Neural cell (in vitro differentiated cells): ENCODE measurements around the gene UBE3D. TPM values are rescaled to one million over a fixed set of nuclear protein-coding genes. Genes with fewer than 3 reads are reported as not detected.

Source experiments
- H2AFZ ChIP-seq: fragments of 200-600, 300-800 bp; sonication (generic), shearing (Covaris generic); 2 replicates; pipeline ENCODE4 v1.6.0; 2014; ENCODE audit warnings: low read depth, mild to moderate bottlenecking, antibody characterized with exemption, low read length, moderate library complexity
- H3F3A ChIP-seq: fragments of 200-600 bp; shearing (Covaris generic); 2 replicates; pipeline ENCODE4 v1.6.1; 2016; ENCODE audit warnings: mild to moderate bottlenecking, moderate library complexity, mixed read lengths, antibody characterized with exemption, low read length; ENCODE audit not compliant: insufficient read depth, poor library complexity, severe bottlenecking
- H3K27ac ChIP-seq: fragments of 200-600, 300-800 bp; sonication (generic), shearing (Covaris generic); 2 replicates; pipeline ENCODE4 v1.5.1; 2014; ENCODE audit warnings: mild to moderate bottlenecking, low read length, moderate library complexity
- H3K27me3 ChIP-seq: fragments of 300-800, 200-600 bp; sonication (generic), shearing (Covaris generic); 2 replicates; pipeline ENCODE4 v1.6.0; 2014; ENCODE audit warnings: mild to moderate bottlenecking, low read depth, low read length, moderate library complexity; ENCODE audit not compliant: insufficient read depth
- H3K36me3 ChIP-seq: fragments of 300-800, 200-600 bp; sonication (generic), shearing (Covaris generic); 2 replicates; pipeline ENCODE4 v1.5.1; 2014; ENCODE audit warnings: mild to moderate bottlenecking, antibody characterized with exemption, low read length, moderate library complexity; ENCODE audit not compliant: insufficient read depth
- H3K4me2 ChIP-seq: fragments of 300-800, 200-600 bp; sonication (generic), shearing (Covaris generic); 2 replicates; pipeline ENCODE4 v1.6.0; 2014; ENCODE audit warnings: mild to moderate bottlenecking, low read length
- H3K4me3 ChIP-seq: fragments of 300-800, 200-600 bp; sonication (generic), shearing (Covaris generic); 2 replicates; pipeline ENCODE4 v1.5.1; 2014; ENCODE audit warnings: mild to moderate bottlenecking, low read length, moderate library complexity
- H3K79me2 ChIP-seq: fragments of 200-600 bp; shearing (Covaris generic); replicated peaks from 2 replicates; pipeline ENCODE4 v1.6.0; 2014; ENCODE audit warnings: mild to moderate bottlenecking, low read length, moderate library complexity; ENCODE audit not compliant: insufficient read depth
- H3K9ac ChIP-seq: fragments of 300-800, 200-600 bp; sonication (generic), shearing (Covaris generic); 2 replicates; pipeline ENCODE4 v1.6.1; 2016; ENCODE audit warnings: mild to moderate bottlenecking, low read length, mixed read lengths
- H3K9me2 ChIP-seq: fragments of 200-600 bp; shearing (Covaris generic); 2 replicates; pipeline ENCODE4 v1.6.1; 2016; ENCODE audit warnings: mild to moderate bottlenecking, low read length, mixed read lengths; ENCODE audit not compliant: insufficient read depth
- H3K9me3 ChIP-seq: fragments of 200-600, 300-800 bp; sonication (generic), shearing (Covaris generic); 2 replicates; pipeline ENCODE4 v1.6.1; 2016; ENCODE audit warnings: mild to moderate bottlenecking, mixed run types, low read length, moderate library complexity, mixed read lengths
- H4K20me1 ChIP-seq: fragments of 200-600 bp; shearing (Covaris generic); 2 replicates; pipeline ENCODE4 v1.6.1; 2016; ENCODE audit warnings: mild to moderate bottlenecking, mixed run types; ENCODE audit not compliant: insufficient read depth
- EP300 ChIP-seq: fragments of 450-650 bp; conservative IDR thresholded peaks from 2 replicates; pipeline ENCODE4 v1.6.1; 2014; ENCODE audit warnings: antibody characterized with exemption, mild to moderate bottlenecking, moderate library complexity; ENCODE audit not compliant: poor library complexity, severe bottlenecking
- EZH2 ChIP-seq: fragments of 200-600, 300-800 bp; shearing (Covaris generic), sonication (generic); IDR thresholded peaks from 2 replicates; pipeline ENCODE4 v1.6.1; 2014; ENCODE audit warnings: antibody characterized with exemption, low read length, borderline replicate concordance, mild to moderate bottlenecking; ENCODE audit not compliant: insufficient read depth, poor library complexity, severe bottlenecking
- MXI1 ChIP-seq: fragments of 450-650 bp; conservative IDR thresholded peaks from 2 replicates; pipeline ENCODE4 v1.6.1; 2014; ENCODE audit warnings: antibody characterized with exemption, mild to moderate bottlenecking; ENCODE audit not compliant: poor library complexity, severe bottlenecking
- POLR2AphosphoS5 ChIP-seq: IDR thresholded peaks from 2 replicates; pipeline ENCODE4 v1.6.1; 2012
- RAD21 ChIP-seq: fragments of 450-650 bp; conservative IDR thresholded peaks from 2 replicates; pipeline ENCODE4 v1.6.1; 2014; ENCODE audit warnings: antibody characterized with exemption, mild to moderate bottlenecking, moderate library complexity
- TAF1 ChIP-seq: IDR thresholded peaks from 2 replicates; pipeline ENCODE4 v1.6.1; 2012; ENCODE audit warnings: low read depth
- polyA plus RNA-seq: library from polyadenylated mRNA; depleted of rRNA; stranded (reverse); fragments of >200 nt; gene quantifications from 2 replicates; pipeline ENCODE4 v1.2.3, GENCODE V29; 2014
- TF ChIP-seq, protein P1 (sequence below): fragments of 450-650 bp; IDR thresholded peaks from 2 replicates; pipeline ENCODE4 v1.5.1; 2014; ENCODE audit warnings: antibody characterized with exemption, mild to moderate bottlenecking, moderate library complexity; ENCODE audit not compliant: poor library complexity, severe bottlenecking
- TF ChIP-seq, protein P2 (sequence below): IDR thresholded peaks from 2 replicates; pipeline ENCODE4 v1.6.1; 2012; ENCODE audit warnings: borderline replicate concordance

The UBE3D gene
- polyA plus RNA-seq, 1 donor from 2014 or later, result 11.6 TPM

DNA sequence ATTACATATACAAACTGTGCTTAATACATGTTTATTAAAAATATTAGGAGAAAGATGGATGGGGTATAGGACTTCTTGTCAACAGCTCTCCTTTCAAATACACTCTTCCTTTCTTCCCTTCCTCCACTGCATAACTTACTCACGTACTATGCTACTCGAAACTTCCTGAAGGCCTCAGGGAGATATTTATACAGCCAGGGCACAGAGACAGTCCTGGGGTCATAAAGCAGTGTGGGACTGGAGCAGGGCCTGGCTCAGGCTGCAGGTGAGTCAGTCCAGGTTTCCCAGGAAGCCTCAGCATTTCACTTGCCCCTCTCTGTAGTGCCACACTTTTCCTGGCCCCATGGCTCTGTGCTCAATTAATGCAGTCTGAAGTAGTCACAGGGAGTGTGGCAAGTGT is 157.0 kb downstream of the UBE3D start:
- TF ChIP-seq, protein P1, sequence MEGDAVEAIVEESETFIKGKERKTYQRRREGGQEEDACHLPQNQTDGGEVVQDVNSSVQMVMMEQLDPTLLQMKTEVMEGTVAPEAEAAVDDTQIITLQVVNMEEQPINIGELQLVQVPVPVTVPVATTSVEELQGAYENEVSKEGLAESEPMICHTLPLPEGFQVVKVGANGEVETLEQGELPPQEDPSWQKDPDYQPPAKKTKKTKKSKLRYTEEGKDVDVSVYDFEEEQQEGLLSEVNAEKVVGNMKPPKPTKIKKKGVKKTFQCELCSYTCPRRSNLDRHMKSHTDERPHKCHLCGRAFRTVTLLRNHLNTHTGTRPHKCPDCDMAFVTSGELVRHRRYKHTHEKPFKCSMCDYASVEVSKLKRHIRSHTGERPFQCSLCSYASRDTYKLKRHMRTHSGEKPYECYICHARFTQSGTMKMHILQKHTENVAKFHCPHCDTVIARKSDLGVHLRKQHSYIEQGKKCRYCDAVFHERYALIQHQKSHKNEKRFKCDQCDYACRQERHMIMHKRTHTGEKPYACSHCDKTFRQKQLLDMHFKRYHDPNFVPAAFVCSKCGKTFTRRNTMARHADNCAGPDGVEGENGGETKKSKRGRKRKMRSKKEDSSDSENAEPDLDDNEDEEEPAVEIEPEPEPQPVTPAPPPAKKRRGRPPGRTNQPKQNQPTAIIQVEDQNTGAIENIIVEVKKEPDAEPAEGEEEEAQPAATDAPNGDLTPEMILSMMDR, result no peak
- TF ChIP-seq RAD21, result no peak
- Histone ChIP-seq H3K79me2 (no peaks in the 10 kb centered on the region), H3K27me3 (no peaks in the 10 kb centered on the region), H2AFZ (no peak overlapping the region), H4K20me1 (no peaks in the 10 kb centered on the region), H3K4me3 (no peak overlapping the region), H3K27ac (no peak overlapping the region), H3K9me2 (no peaks in the 10 kb centered on the region), H3K36me3 (no peaks in the 10 kb centered on the region), H3K9ac (no peak overlapping the region), H3K9me3 (no peaks in the 10 kb centered on the region), H3F3A (no peaks in the 10 kb centered on the region), H3K4me2 (no peak overlapping the region)

DNA sequence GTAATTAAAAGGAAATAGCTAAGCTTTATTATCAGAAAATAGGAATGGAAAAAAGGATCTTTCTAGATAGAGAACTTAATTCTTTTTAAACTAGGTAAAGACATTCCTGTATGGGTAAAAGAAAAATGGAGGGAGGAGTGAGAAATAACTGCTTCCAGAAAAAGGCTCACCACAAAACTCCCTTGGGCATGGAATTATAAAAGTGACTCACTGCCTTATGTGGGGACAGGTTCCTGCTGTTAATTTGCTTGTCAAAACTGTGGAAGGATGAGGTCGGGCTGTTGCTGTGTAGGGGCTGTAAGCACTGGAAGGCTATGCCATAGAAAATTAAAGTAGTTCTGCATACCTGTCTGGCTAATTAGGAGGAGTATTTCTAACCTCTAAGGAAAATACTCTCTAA is 158.7 kb downstream of the UBE3D start:
- H4K20me1 ChIP-seq, result no peaks in the 10 kb centered on the region
- no peaks in the 10 kb centered on the region for H3K79me2 ChIP-seq
- H3K9me2 ChIP-seq, result no peaks in the 10 kb centered on the region
- no peak overlapping the region for H3K4me2 ChIP-seq
- no peaks in the 10 kb centered on the region for H3K9me3 ChIP-seq
- no peaks in the 10 kb centered on the region for H3K36me3 ChIP-seq
- H2AFZ ChIP-seq, result no peak overlapping the region
- H3K27me3 ChIP-seq, result no peaks in the 10 kb centered on the region
- no peak overlapping the region for H3K27ac ChIP-seq
- no peaks in the 10 kb centered on the region for H3F3A ChIP-seq
- H3K4me3 ChIP-seq, result no peak overlapping the region
- no peak overlapping the region for H3K9ac ChIP-seq
- no peak for TF ChIP-seq MXI1
- no peak for TF ChIP-seq POLR2AphosphoS5
- TF ChIP-seq RAD21, result no peak
- TF ChIP-seq, protein P1, result no peak
- no peak for TF ChIP-seq EZH2
- TF ChIP-seq, protein P2, sequence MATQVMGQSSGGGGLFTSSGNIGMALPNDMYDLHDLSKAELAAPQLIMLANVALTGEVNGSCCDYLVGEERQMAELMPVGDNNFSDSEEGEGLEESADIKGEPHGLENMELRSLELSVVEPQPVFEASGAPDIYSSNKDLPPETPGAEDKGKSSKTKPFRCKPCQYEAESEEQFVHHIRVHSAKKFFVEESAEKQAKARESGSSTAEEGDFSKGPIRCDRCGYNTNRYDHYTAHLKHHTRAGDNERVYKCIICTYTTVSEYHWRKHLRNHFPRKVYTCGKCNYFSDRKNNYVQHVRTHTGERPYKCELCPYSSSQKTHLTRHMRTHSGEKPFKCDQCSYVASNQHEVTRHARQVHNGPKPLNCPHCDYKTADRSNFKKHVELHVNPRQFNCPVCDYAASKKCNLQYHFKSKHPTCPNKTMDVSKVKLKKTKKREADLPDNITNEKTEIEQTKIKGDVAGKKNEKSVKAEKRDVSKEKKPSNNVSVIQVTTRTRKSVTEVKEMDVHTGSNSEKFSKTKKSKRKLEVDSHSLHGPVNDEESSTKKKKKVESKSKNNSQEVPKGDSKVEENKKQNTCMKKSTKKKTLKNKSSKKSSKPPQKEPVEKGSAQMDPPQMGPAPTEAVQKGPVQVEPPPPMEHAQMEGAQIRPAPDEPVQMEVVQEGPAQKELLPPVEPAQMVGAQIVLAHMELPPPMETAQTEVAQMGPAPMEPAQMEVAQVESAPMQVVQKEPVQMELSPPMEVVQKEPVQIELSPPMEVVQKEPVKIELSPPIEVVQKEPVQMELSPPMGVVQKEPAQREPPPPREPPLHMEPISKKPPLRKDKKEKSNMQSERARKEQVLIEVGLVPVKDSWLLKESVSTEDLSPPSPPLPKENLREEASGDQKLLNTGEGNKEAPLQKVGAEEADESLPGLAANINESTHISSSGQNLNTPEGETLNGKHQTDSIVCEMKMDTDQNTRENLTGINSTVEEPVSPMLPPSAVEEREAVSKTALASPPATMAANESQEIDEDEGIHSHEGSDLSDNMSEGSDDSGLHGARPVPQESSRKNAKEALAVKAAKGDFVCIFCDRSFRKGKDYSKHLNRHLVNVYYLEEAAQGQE, result no peak
- no peak for TF ChIP-seq EP300
- no peak for TF ChIP-seq TAF1
